ENCODE measurements around the gene ZNF507.
"Not testable (repeated sequence)": the region's sequence is repeated elsewhere in the genome, so short reads cannot be mapped to it uniquely, and the experiment has no call there.

The ZNF507 gene

GRCh38 chr19:32406161-32407003 is 61.0 kb downstream of the ZNF507 start:
- in situ Hi-C loops (cut with MboI; ENCODE audit: low sequenced_read_pairs) = no loop called here

- in situ Hi-C loops (cut with MboI; ENCODE audit: low sequenced_read_pairs) = no loop called here
These were observed 61.9 kb downstream of the ZNF507 start for GRCh38 chr19:32407004-32407992.

GRCh38 chr19:32415246-32415645 is 69.8 kb downstream of the ZNF507 start:
- in situ Hi-C loops (cut with MboI; ENCODE audit: low sequenced_read_pairs) = no loop called here

GRCh38 chr19:32415669-32416068 is 70.3 kb downstream of the ZNF507 start:
- in situ Hi-C loops (cut with MboI; ENCODE audit: low sequenced_read_pairs) = no loop called here

- in situ Hi-C loops (cut with MboI; ENCODE audit: low sequenced_read_pairs) = no loop called here
These were observed 71.5 kb downstream of the ZNF507 start for GRCh38 chr19:32416749-32417456.

- in situ Hi-C loops (cut with MboI; ENCODE audit: low sequenced_read_pairs) = no loop called here
These were observed 72.7 kb downstream of the ZNF507 start for GRCh38 chr19:32418155-32418554.

- in situ Hi-C loops (cut with MboI; ENCODE audit: low sequenced_read_pairs) = no loop called here
These were observed 76.4 kb downstream of the ZNF507 start for GRCh38 chr19:32421589-32422361.

- in situ Hi-C loops (cut with MboI; ENCODE audit: low sequenced_read_pairs) = no loop called here
These were observed 77.0 kb downstream of the ZNF507 start for GRCh38 chr19:32422435-32422834.

GRCh38 chr19:32423944-32424343 is 78.5 kb downstream of the ZNF507 start:
- in situ Hi-C loops (cut with MboI; ENCODE audit: low sequenced_read_pairs) = not testable (repeated sequence)

- in situ Hi-C loops (cut with MboI; ENCODE audit: low sequenced_read_pairs) = no loop called here
These were observed 82.1 kb downstream of the ZNF507 start for GRCh38 chr19:32427536-32427935.

GRCh38 chr19:32436692-32437091 is 91.3 kb downstream of the ZNF507 start:
- in situ Hi-C loops (cut with MboI; ENCODE audit: low sequenced_read_pairs) = no loop called here

- in situ Hi-C loops (cut with MboI; ENCODE audit: low sequenced_read_pairs) = no loop called here
These were observed 91.7 kb downstream of the ZNF507 start for GRCh38 chr19:32437096-32437495.

All from HL-60/S4 (cell line).